ENCODE results near the gene ARHGAP12.

GRCh38 chr10:31871266-31872065, 57.2 kb downstream of the ARHGAP12 start:
- TF ChIP-seq CTCF (IDR thresholded peaks at IDR 0.05) (no peak), ZFX (IDR thresholded peaks at IDR 0.05; ENCODE audit: borderline replicate concordance) (no peak)
